G401.6 (cell line): ENCODE results near the gene MKNK1.

ENCODE experiments used
- FAIRE-seq: peaks from 2 replicates; lab custom pipeline; 2012; peaks lifted over from hg19 to GRCh38; lab: Jason Lieb, UNC

The MKNK1 gene

GRCh38 chr1:46618754-46619415 is 14.8 kb upstream of the MKNK1 start:
- FAIRE-seq: no peak

GRCh38 chr1:46617833-46618232 is 13.8 kb upstream of the MKNK1 start:
- no peak for FAIRE-seq

DNA sequence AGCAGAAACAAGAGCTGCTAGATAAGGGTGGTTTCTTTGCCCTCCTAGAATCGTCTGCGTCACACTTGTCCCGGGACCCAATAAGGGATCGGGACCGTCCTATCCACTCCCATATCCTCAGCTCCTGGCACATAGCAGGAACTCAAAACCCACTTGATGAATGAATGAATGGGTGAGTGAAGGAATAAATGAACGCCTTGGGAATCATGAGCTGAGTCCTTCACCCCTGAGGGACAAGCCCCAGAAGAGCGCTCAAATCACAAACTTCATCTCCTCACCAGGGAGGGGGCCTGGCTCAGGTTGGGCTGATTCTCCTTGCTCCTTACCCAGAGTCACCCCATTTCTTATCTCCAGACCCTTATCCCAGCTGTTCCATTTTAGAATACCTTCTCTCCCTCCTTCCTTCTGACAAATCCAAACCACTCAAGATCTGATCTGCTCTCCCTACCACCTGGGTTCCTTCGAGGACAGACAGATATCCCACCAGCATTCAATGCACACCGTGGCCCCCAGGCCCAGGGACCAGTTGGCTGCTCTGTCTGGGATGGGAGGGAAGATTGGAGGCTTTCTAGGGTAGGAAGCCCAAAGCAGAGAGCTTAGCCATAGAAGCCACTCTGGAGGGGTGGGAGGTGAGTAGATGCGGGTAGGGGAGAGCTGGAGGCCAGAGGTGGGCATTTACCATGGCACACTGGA is 13.2 kb upstream of the MKNK1 start:
- no peak for FAIRE-seq

- no peak for FAIRE-seq
These were observed 12.4 kb upstream of the MKNK1 start, which contains the start of gene MOB3C for GRCh38 chr1:46616277-46617107. Gene MOB3C (minus strand): TSS chr1:46616811. CDS start chr1:46613321, 3,490 bp downstream.

DNA sequence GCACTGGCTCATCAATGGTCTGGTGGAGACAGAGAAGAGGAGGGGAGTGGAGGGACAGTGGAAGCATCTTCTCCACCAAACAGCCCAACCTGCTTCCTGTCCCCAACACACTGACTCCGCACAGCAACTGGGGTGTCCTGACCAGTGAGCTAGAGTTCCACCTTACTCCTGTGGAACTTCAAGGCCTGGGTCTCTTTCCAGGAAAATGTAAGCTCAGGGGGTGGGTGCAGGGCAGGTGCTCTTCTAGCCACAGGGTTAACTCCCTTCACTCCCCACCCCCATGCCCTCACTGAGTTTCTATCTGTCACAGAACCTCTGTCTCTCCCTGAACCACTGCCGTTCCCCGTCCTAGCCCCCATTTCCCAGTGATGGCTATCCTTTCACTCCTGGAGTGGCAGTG is 11.7 kb upstream of the MKNK1 start:
- FAIRE-seq: no peak

DNA sequence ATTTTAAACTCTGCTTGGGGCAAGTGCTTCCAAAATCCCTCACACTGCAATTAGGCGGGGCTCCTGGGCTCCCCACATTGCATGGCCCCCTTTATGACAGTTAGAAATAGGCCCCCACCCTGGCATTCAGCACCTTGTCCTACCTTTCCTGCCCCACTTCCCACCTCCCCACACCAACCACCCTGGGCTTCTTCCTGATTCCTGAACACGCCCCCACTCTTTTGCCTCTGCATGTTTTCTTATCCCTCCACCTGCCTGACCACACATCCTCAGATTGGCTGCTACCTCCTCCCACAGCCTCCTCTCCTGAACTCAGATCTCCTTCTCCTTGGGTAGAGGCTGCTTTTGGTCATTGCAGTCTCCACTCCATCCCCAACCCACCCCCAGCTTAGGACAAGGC is 11.0 kb upstream of the MKNK1 start:
- no peak for FAIRE-seq

DNA sequence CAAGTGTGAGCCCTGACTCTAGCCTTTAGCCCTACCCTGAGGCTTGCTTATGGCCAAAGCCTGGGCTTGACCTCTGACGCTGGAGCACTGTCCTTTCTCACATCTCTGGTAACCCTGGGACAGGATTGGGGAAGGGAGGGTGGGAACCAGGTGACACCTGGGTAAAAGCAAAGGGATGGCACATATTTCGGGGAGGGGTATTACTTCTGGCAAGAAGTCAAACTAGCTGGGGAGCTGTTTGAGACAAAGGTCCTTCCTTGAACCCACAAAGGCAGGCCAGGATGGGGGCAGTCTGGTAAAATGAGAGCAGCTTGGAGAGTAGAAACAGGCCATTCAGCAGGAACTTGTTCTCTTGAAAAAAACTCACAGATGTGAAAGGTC is 10.5 kb upstream of the MKNK1 start:
- FAIRE-seq: no peak

DNA sequence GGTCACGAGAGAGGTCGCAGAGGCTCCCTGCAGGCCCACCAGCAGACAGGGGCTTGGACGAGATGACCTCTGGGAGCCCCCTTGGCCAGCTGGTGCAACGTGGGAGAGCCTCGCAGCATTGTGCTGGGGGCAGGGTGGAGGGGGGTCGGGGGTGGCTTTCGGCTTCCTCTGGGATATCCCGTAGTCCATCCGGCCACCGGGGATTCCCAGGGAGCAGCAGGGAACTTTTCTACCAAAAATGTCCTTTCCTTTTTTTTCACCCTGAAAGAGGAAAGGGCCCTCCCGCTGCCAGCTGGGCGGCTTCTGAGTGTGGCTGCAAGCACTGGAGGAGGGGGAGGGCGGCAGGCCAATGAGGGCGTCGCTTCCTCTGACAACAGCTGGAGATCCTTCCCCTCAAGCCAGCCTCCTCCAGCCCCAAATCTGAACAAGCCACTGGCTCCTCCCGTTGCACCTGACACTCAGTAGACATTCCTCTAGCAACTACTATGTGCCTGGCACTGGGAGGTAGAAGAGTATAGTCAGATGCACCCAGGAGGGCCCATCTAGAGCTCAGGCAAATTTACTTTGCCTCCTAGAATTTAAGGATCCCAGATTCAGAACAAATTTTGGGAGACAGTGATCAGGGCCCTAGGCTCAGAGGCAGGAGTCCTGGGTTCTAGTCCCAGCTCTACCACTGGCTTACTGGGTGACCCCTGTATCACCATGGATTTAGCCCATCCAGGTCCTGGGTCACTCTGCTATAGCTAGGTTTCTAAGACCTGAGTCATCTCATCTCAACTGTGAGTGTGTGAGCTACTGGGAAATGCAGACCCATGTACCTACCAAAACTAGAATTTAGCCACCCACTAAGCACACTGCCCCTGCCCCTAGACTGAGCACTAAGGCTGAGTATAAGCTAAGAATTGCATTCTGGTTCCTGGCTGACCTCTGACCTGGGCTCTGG is 9.9 kb upstream of the MKNK1 start:
- FAIRE-seq: no peak

DNA sequence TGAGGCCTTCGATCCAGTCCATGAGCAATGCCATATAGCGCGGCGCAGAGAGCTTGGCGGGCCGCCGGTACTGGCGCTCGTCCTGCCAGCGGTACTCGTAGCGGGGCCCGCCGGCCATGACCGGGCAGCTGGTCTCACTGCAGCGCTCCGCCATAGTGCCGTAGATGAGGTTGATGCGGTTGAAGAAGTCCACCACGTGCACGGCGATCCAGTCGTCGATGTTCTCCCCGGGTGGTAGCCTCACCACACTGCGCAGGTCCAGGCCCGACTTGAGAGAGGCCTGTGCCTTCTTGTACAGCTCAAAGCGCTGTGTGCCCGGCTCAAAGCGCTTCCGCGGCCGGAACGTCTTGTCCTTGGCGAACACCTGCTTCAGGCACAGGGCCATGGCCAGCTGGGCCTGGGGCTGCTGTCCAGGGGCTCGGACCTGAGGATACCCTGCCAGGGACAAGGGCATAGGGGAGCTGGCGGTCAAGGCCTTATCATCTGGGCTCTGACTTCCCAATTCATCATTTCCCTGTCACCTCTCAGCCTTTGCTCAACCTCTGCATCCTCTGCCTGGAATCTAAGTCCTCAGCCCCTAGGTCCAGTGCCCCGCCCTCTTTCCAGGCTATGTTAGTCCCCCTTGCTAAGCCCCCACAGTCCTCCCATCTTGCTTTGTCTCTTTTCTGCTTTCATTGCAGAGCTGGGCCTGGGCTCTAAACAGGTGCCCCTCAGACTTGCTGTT is 9.0 kb upstream of the MKNK1 start:
- no peak for FAIRE-seq

DNA sequence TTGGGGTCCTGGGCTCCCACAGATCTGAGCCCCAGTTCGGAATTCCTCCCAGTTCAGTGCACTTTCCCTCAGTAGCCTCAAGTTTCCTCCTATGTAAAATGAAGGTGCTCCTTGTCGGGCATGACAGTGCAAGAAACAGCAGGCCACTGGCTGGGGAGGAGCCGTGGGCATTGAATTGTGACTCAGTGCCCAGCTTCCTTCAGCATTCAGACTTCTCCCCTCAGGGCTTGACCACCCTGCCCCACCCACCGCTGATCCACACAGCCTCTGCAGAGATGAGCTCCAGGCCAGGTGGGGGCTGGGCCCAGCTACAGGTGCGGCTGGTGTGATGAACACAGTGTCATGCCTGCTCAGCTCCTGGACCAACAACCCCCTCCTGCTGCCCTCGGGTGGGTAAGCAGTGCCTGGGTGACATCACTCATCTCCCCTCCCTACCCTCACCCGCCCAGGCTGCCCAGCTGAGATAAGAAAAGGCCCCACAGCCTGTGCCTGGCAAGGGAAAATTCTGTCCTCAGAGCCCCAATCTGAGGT is 7.7 kb upstream of the MKNK1 start:
- no peak for FAIRE-seq

DNA sequence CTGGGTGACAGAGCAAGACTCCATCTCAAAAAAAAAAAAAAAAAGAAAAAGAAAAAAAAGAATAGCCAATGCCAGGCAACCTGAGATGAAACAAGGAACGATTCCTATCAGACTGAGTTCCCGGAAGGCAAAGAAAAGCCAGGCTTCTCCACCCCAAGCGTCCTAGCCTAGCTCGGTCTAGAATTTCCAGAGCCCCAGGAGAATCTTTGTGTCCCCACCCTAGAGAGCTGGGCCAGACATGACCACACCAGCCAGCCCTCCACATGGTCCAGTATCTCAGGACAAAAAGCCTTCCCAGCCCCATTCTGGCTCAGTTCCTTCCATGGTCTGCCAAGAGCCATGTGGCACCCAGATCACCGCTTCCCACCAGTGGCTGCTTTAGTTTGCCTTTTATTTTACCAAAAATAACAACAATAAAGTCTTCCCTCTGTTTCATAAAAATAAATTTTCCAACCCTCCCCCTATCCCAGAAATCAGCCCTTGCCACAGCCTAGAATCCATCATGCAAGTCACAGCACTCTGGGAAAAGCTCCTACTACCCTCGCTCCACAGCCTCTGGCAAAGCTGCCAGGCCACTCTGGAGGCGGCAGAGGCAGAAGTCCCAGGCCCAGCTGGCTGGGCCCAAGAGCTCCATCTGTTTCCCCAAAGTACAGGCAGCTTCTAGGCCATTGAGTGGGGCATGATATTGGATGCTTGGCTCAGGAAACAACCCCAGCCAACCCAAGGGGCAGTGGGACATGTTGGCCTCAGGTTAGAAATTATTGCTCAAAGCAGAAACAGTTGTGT is 3.5 kb upstream of the MKNK1 start:
- no peak for FAIRE-seq

DNA sequence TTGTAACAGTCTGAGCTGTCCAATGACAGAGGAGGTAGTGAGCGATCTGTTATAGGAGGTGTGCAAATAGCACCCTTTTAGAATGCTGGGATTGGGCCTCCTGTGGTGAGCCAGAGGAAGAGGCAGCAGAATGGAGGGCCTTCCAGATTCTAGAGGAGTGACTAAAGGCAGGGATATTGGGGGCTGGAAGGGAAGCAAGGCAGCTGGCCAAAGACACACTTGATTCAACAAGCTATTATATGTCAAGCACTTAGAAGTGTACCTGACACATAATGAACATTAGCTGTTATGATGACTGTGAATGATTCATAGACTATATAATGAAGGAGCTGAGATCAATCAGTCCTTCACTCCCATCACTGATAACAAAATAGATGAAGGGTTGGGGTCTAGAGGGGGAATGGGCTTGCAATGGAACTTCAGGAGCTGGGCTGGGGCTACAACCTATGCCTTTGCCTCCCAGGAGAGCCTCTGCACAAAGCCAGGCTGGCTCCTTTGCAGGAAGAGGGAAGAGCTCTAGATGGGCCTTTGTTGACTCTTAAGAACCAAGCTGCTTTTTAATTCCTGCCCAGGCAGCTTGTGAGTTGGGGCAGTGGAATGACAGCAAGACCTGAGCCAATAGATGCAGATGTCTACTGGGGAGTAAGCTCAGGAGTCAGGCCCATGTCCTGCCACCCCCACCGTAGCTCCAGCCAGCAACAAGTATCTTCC is 2.3 kb upstream of the MKNK1 start:
- FAIRE-seq: no peak

DNA sequence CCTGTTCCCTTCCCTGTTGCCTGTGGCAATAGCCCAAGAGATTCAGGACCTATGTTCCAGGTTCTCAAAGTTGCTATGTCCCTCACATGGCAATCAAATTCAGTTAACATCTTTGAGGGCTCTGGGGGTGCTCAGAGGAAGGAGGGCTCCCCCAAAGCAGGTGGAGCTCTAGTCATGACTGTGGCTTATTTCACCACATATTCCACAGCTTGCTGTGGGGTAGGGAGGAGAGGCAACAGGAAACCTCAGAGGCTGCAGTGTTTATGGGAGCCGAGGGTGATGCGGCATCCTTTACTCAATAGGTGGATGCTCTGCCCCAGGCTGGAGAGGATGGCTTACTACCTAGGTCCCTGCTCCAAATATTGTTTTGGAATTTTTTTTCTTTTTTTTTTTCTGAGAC is 1.2 kb upstream of the MKNK1 start:
- FAIRE-seq: no peak

GRCh38 chr1:46603481-46603857 is 599 bp downstream of the MKNK1 start:
- no peak for FAIRE-seq

DNA sequence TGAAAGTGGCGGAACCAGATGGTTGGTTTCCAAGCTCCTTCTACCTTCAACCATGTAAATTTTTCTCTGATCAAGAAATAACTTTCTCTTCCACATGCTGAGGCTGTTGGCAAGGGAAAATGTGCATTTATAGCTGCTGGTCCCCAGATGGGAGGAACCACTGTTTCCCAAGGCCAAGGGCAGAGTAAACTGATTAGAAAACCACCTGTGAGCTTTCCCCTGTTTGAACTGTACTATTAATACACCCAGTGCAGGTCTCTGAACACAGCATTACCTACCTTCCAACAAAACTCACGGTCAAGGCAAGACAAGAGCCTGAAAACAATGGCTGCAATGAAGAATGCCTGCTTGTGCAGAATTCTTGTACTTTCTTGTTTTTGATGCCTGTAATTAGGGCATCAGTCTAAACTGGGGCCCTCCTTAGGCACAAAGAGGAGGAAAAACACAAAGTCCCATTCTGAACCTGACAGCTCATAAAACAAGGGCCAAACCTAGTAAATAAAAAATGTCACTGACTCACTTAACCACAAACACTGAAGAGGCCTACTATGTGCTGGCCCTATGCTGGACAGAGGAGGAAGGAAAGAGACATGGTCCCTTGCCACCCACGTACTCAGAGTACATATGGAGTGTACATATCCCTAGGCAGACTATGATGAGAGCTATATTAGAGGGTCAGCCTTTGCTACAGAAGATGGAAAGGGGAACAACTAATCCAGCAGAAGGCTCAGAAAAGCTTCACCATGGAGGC is 2.6 kb downstream of the MKNK1 start:
- FAIRE-seq: no peak

DNA sequence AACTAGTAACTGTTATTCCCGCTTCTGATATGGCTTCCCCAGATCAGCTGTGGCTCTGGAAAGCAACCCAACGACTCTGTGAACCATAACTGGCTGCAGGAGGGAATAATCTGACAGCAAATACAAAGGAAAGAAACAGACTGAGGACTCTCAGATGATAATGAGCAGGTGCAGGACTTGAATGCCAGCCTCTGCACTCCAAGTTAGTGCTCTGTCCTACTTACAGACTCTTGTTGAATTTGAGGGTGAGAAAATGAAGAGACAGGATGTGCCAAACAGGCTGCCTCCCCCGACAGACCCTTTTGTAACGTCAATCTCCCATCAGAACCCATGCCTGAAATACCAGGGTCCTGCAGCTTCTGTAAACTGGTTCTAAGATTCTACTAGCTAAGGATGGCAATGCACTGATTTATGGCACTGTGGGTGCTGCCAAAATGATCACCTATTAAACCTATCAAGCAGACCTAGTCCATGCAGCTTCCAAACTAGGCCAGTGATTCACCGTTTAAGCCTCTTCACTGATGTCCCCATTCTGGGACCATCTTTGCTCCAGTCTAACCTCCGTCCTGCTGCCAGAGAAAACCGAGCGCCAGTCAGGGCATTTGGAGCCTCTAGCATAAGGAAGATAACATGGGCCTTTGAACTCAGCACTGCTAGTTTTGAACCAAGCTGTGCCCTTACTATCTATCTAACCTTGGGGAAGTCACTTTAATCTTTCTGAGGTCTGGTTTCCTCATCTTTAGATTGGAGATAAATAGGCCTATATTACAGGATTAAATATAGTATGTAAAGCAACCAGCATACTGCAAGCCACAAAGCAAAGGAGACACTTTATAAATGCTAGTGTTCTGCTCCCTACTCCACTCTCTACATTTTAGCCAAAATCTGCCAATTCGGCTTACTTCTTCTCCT is 4.8 kb downstream of the MKNK1 start:
- FAIRE-seq: no peak

- FAIRE-seq: no peak
These were observed 7.2 kb downstream of the MKNK1 start for GRCh38 chr1:46596846-46597245.

- FAIRE-seq: no peak
These were observed 8.0 kb downstream of the MKNK1 start for GRCh38 chr1:46596036-46596435.
